GM21367 (cell line): ENCODE measurements around the gene CER1.

ENCODE experiments used
- ATAC-seq: cut with Tn5 transposase; IDR thresholded peaks from one replicate; pipeline ENCODE4 v1.9.1; 2021; ENCODE audit not compliant: unreplicated experiment

Gene CER1, protein sequence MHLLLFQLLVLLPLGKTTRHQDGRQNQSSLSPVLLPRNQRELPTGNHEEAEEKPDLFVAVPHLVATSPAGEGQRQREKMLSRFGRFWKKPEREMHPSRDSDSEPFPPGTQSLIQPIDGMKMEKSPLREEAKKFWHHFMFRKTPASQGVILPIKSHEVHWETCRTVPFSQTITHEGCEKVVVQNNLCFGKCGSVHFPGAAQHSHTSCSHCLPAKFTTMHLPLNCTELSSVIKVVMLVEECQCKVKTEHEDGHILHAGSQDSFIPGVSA

DNA sequence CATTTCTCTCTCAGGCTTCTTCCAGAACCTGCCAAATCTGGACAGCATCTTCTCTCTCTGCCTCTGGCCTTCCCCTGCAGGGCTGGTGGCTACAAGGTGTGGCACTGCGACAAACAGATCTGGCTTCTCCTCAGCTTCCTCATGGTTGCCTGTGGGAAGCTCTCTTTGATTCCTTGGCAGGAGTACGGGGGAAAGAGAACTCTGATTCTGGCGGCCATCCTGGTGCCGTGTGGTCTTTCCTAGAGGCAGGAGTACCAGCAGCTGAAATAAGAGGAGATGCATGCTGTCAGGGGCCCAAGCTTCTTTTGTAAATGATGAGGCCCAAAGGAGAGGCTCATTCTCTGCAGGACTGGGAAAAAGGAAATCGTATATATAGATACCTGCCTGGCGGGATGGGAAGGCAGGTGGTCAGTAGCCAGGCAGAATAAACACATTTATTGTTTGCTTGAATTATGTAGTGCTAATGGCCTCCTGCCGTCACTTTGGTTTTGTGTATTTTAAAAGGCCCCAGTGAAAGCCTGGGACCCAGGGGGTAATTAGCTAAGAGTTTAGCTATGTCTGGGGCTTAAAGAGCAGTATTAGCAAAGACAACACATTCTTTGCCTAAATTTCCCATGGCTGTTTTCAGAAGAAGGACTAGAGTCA, at the start of gene CER1:
CER1 (minus strand) TSS at position 343 of the 645 bp plus-strand sequence; CDS start at position 282, 61 bp downstream.
- ATAC-seq, result no peak

DNA sequence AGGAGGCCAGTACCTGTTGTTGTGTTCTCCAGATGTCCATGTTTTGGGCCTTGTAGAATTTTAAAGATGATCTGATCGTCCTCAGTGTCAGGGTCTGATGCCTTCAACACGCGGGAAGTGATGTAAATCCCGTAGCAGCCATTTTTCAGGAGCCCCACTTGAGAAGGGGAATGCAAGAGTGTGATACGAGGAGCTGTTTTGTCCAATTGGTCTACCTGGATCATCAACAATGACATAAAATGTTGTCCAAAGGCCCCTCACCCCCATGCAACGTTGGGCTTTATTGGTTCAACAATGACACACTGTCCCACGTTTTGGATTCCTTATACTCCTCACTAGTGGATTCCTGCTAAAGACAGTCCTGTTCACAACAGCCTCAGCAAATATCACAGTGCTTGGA, 48.1 kb upstream of the CER1 start:
- ATAC-seq, result no peak

DNA sequence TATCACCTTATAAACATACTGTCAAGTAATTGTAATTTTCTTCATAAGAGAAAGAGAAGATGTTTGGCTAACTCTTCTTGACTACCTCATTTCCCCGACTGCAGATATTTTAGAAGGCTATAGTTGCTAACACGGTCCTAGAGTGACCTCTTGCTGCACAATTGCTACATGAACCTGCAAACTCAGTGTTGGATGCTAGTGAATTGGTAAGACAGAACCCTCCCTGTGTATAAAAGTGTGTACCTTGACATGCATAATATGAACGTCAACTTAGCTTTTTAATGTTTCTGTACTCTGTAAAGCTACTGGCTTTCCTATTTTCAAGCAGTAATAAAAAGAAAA, 46.7 kb upstream of the CER1 start:
- no peak for ATAC-seq

DNA sequence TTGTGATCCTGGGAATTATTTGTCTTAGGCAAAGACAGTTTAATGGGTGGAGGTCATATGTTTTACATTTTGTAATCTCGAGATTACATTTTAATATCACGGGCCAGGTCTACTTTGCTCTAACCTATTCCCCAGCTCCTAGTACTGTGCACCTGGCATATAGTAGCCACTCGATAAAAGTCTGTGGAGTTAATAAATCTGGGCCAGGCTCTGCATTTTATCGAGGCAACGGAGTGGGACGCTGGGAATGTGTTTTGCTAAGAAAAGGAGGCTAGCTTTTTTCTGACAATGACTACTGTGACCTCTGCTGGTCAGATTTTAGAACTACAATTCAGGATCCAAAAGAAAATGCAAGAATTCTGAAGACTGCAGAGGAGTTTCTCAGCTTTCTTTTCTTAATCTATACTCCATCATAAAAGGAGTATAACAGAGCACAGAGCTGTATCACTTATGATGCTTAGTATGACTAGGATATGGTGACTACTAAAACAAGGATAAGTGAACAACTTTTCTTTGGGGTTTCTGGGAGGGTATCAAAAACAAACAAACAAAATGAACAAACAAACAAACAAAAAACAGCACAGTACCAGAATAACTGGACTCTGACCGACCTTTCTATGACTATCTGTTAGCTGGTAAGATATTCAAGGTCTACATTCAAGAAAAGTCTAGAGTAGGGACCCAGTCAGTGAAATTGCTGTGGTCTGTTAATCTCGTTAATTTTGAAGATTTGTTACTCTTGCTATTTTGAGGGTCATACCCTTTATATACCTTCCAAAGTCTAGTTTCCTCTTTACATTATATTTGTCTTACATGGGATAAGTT, 46.1 kb upstream of the CER1 start:
- ATAC-seq, result peak; percentile 52

DNA sequence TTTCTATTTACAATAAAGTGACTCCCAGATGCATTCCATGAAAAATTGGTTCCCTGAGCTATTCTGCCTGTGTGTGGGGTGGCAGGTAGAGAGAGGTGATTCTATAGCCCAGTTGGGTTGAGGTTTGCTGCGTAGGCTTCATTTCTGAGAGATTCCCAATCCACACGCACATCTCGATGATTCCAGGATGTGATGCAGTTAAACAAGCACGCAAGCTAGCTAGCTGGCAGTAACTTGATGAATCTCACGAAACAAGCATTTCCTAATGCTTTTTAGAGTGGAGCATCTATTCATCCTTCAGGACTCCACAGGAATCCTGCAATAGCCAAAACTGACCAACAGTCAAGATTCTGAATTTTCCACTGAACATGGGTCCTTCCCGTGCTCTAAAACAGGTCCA, 43.8 kb upstream of the CER1 start:
- no peak for ATAC-seq

DNA sequence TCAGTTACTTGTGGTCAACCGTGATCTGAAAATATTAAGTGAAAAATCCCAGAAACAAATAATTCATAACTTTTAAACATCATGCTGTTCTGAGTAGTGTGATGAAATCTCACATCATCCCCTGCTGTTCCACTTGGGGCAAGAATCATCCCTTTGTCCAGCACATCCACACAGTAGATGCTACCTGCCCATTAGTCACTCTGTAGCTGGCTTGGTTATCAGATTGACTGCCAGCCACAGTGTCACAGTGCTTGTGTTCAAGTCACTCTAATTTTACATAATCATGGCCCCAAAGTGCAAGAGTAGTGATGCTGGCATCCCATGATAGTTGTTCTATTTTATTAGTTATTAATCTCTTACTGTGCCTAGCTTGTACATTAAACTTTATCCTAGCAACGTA, 39.1 kb upstream of the CER1 start:
- ATAC-seq, result no peak

DNA sequence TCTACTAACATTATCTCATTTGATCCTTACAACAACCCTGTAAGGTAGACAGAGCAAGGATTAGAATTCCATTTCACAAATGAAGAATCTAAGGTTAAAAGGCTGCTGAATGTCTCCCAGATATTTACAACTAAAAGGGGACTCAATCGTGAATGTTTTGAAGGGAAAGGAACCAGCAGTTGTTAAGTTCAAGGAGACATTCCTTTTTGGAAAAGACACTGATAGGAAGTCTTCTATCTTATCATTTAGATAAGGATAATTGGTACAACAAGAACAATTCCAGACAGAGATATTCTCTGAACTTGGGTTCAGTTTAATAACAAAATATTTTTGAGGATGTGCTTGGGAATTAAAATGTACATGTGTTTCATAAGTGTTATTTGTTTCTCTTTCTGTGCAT, 37.5 kb upstream of the CER1 start:
- ATAC-seq, result no peak

DNA sequence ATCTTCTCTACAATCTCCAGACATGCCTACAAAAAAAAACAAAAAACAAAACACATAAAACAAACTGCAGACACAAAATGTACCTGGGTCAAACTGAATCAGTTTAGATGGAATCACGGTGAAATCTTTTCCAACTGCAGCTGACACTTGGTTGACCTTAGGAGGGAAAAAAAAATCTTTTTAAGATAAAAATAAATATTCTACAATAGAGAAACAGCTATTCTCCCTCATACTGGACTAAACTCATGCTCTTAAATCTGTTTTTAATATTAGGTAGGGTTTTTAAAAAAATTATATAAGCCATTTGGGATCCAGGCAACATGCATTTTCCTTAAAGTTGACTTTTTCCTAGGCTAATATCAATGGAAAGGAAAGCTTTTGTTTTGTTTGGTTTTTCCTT, 33.8 kb upstream of the CER1 start:
- ATAC-seq, result no peak

DNA sequence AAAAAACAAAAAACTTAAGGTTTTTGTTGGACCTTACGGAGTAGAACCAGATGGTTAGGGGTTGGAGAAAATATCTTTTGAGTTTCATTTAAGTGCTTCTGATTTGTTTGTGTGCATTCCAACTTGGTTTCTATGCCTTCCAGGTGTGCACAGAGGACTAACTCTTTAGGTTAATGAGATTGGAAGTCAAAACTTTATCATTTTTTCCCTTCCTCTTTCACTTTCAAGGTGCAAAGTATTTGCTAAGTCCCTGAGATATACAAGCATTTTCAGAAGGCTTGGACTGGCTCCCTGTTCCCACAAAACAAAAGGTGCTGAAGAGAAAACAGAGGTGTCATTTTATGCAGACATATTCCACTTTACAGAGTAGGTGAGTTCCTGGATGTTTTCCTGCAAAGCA, 30.3 kb upstream of the CER1 start:
- ATAC-seq, result no peak

DNA sequence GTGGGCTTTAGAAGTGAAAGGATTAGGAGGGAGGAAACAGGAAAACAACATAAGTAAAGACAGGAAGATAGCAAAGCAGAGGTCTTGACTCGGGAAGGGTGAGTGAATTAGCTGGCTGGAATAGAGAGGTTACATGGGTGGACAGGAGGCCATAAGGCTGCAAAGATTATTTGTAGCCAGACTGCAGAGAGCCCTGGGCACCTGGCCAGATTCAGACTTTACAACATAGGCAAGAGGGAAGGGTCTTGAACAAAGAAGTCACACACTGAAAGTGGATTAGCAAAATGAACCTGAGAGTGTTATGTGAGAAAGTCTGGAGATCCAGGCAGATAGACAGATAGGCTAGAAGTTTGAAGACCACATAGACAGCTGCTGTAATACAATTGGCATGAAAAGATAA, 29.7 kb upstream of the CER1 start:
- ATAC-seq, result no peak

DNA sequence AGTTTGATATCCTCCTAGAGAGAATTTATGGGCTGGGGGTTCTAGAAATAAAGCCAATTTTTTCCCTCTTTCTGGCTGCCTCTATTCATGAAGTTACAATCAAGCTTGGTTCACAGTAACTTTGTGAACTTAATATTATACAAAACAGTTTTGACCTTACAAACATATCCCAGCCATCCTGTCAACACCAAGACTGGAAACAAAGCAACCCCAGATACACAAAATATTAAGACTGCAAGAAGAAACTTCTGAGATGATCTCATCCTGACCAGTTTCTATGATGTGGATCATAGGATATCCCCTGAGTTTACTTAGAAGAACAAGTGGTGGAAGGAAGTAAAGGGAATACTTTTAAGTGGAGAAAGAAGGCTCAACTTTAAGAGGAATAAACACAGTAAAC, 28.3 kb upstream of the CER1 start:
- ATAC-seq, result no peak

DNA sequence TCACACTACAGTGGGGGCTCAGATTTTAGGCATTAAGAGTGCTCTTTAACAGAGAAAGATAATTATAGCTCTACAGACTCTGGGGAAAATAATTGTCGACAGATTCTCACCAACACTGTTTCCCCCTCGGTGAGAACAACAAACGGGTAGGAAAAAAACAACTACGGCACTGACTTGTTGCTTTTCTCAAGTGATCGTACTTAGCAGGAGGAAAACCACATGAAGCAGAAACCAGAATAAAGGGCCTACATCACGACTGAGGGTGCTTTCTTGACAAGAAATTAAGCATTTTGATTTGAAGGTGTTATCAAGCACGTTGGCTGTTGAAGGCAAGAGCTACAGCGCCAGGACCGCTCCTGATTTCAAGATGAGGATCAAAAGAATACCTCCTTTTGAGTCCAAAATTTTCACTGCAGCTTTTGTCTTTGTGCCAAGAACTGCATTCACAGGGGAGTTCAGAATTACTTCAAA, 27.2 kb upstream of the CER1 start:
- ATAC-seq, result no peak

DNA sequence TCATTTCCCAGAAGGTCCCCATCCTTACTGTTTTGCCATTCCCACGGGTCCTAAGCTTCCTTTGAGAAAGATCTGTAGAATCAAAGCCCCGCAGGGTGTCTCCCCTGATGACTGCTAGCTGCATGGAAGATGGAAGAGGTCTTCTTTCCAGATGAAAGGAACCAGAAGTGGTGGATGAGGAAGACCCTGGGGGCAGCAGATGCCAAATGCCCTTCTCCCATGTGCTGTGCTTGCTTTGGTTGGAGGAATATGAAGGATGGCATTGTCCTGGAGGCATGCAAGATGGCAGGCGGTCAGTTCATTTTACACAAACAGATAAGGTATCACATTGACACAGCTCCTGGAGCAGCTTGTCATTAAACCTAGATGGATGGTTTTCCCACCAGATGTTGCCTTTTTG, 25.8 kb upstream of the CER1 start:
- no peak for ATAC-seq

DNA sequence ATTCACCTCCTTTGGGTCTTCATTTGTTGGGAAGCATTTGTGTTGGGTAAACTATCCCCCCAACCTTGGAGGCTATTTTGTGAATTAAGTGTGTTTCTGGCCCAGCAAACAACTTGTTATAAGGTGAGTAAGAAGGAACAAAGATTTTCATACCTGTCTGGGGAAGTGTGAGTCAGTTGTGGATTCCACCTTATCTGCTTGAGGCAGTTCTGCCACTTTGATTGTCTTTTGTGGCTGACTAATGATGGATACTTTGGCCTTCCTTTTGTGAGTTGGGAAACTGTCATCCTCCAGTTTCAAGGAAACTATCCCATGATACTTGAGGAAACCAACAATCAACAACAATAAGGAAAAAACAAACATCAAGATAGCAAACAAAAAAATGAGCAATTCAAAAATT, 24.6 kb upstream of the CER1 start:
- ATAC-seq, result no peak

DNA sequence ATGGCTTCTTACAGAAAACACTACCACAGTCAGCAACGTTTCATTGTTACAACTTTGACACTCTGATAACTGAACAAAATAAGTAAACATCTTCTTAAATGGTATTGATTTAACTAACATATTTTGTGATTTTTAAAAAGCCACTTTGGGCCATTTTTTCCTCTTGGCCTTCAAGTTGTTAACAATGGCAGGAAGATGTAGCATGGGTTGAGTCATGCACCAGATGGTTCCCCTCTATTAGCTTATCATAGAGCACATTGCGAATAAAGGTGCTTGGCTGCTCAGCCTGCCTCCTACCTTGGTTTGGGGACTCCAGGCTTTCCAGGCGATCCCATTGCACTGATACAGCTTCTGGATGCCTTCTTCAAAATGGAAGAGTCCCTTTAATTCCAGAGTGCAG, 24.1 kb upstream of the CER1 start:
- ATAC-seq, result no peak

DNA sequence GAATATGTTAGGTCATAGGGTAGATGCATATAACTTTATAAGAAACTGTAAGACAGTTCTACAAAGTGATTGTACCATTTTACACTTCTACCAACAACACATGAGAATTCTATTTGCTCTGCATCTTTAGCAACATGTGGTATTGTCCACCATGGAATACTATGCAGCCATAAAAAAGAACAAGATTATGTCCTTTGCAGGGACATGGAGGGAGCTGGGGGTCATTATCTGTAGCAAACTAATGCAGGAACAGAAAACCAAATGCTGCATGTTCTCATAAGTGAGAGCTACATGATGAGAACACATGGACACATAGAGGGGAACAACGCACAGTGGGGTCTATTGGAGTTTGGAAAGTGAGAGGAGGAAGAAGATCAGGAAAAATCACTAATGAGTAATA, 22.2 kb upstream of the CER1 start:
- no peak for ATAC-seq

DNA sequence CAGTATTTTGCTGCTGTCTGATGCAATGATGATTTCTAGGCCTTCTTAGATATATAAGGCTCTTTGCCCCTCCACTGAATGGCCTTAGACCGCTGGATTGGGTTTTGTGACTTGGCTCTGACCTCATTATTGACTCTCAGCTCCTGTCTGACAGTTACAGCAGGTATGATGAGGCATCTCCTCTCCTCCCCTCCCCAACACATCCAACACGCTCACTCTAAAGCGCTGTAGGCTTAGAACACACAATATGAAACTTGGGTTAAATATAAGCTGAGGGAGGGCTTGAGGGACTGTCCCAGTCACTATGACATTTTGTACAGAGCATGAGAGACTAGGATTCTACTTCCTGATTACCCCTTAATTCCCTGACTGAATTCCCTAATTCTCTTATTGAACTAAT, 18.8 kb upstream of the CER1 start:
- peak; percentile 64 for ATAC-seq

DNA sequence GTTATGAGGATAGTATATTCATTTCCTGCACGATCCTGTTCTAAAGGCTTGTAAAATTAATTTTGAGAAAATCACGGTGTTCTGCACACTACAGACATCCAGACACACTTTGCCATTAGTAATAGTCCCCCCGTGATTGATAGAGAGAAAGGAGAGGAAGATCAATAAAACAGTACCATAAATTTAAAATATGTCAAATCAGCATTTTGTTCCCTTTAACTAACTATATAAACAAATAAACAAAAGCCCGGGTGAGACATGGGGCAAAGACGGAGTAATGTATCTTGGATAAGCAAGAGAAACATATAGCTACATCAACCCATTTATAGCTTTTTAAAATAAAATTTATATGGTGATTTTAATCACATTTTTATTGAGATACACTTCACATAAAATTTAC, 10.6 kb upstream of the CER1 start:
- no peak for ATAC-seq

DNA sequence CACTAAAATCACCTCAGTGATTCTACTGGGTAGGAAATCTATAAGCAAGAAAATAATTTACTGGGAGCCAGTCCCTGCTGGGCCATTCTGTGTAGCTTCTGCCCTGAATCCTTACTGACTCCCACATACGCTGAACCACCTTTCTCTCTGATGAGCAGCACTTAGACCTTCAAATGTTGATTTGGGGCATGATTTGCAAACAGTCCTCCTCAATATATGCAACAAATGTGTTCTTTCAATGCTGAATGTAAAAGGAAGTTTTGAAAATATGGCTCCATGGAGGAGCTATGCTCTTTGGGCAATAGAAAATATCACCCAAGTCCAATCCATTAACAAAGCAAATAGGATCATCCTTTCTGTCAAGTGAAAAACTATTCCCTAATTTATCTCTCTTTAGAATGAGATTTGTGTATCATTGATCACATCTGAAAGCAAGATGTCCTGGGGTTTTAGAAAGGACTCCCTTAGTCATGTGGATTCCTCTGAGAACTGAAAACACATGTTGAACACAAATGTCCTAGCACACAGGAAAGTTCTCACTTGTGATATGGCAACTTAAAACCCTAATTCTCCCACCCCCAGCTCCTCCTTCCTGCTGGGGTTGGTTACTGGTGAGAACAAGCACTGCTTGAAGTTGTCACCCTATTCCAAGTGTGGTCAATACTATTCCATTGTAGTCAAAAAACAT, 8.9 kb upstream of the CER1 start:
- ATAC-seq, result no peak

DNA sequence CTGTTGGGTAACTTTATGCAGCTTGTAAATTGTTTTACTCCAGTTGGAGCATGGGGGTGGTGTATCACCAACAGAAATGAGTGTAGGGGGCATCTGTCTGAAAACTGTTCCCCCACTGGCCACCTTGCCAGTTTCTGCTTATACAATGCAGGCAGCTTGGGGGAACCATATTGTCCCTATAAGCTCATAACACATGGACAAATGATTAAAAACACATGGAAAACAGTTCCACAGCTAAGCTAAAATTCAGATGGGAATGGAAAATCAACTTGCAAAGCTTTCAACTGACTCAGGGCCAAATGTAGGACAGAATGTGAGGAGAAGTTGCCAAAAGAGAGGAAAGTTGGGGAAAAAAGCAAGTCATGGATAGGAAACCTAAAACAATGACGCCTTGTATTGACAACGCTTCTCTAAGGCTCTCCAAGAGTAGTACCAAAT, 7.9 kb upstream of the CER1 start:
- ATAC-seq, result no peak

DNA sequence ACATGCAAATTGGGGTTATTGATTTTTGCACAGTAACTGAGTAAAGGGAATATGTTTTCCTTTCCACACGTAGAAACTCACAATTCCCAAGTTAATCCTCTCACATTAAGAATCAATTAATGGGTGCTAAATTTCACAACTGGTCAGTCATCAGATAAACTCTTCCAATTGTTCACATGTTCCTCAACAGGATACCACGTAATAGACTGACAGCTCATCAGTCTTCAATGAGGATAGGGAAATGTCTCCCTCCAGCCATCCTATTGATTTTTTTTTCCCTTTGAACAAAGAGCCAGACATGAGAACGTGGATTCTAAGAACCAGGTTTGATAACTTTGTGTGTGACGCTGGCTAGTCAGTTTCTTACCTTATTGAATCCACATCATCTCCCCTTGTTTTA, 768 bp upstream of the CER1 start:
- ATAC-seq, result no peak
